BLaER1 treated with 17β-estradiol and CSF1 and Interleukin-3, amounts not matched to agents 10 nM and 100 nM (cell line): ENCODE results near the gene ENDOD1.

ENCODE experiments used
- H3K27ac ChIP-seq, 11 experiments: shearing (Covaris generic); formaldehyde crosslinking; 2 replicates each; pipeline ENCODE4 v1.8.1; 2022
- H3K27me3 ChIP-seq, 11 experiments: shearing (Covaris generic); formaldehyde crosslinking; 2 replicates each; pipeline ENCODE4 v1.8.1; 2022
- H3K36me3 ChIP-seq, 11 experiments: shearing (Covaris generic); formaldehyde crosslinking; 2 replicates each; pipeline ENCODE4 v1.8.1; 2022
- H3K4me1 ChIP-seq, 10 experiments: shearing (Covaris generic); formaldehyde crosslinking; 2 replicates each; pipeline ENCODE4 v1.8.1; 2022
- H3K4me2 ChIP-seq, 11 experiments: shearing (Covaris generic); formaldehyde crosslinking; 2 replicates each; pipeline ENCODE4 v1.8.1; 2022
- H3K4me3 ChIP-seq, 10 experiments: shearing (Covaris generic); formaldehyde crosslinking; 2 replicates each; pipeline ENCODE4 v1.8.1; 2022
- H3K9ac ChIP-seq, 11 experiments: shearing (Covaris generic); formaldehyde crosslinking; 2 replicates each; pipeline ENCODE4 v1.8.1; 2022
- H3K9me3 ChIP-seq, 11 experiments: shearing (Covaris generic); formaldehyde crosslinking; replicated peaks in 1 of 11; 2 replicates each; pipeline ENCODE4 v1.8.1; 2022
- H4K20me1 ChIP-seq, 11 experiments: shearing (Covaris generic); formaldehyde crosslinking; 2 replicates each; pipeline ENCODE4 v1.8.1; 2022
- Cebpa-rat ChIP-seq, 11 experiments: shearing (Covaris generic); IDR thresholded peaks; 2 replicates each; pipeline ENCODE4 v1.8.1; 2022

The ENDOD1 gene

GRCh38 chr11:95163106-95163505, 73.5 kb downstream of the ENDOD1 start:
- no peak for TF ChIP-seq Cebpa-rat (IDR thresholded peaks at IDR 0.05)

GRCh38 chr11:95165638-95166037, 76.0 kb downstream of the ENDOD1 start:
- TF ChIP-seq Cebpa-rat (IDR thresholded peaks at IDR 0.05): no peak

More at GRCh38 chr11:95163106-95163505, 73.5 kb downstream of the ENDOD1 start:
- Histone ChIP-seq H3K9me3 (no peaks in the 10 kb centered on the region; a peak in 1 of 22 replicates), H3K4me1 (no peaks in the 10 kb centered on the region), H3K4me3 (no peak overlapping the region), H3K36me3 (no peaks in the 10 kb centered on the region), H4K20me1 (no peaks in the 10 kb centered on the region), H3K27me3 (no peaks in the 10 kb centered on the region), H3K4me2 (no peak overlapping the region), H3K9ac (no peak overlapping the region), H3K27ac (no peak overlapping the region)

GRCh38 chr11:95166781-95167180, 77.1 kb downstream of the ENDOD1 start:
- H3K9me3 ChIP-seq: no peaks in the 10 kb centered on the region; a peak in 1 of 22 replicates
- no peak overlapping the region for H3K9ac ChIP-seq
- no peak overlapping the region for H3K4me2 ChIP-seq
- no peaks in the 10 kb centered on the region for H3K4me1 ChIP-seq
- peaks cover 0 to 4% (median 0%) of the 10 kb centered on the region in 11 experiments; a peak in 1 of 22 replicates for H3K36me3 ChIP-seq
- H3K27me3 ChIP-seq: no peaks in the 10 kb centered on the region
- H3K27ac ChIP-seq: no peak overlapping the region
- TF ChIP-seq Cebpa-rat (IDR thresholded peaks at IDR 0.05): no peak
- no peaks in the 10 kb centered on the region for H4K20me1 ChIP-seq
- H3K4me3 ChIP-seq: no peak overlapping the region

More at GRCh38 chr11:95165638-95166037, 76.0 kb downstream of the ENDOD1 start:
- Histone ChIP-seq H3K4me1 (no peaks in the 10 kb centered on the region), H3K4me2 (no peak overlapping the region), H3K9ac (no peak overlapping the region), H4K20me1 (no peaks in the 10 kb centered on the region), H3K4me3 (no peak overlapping the region), H3K27me3 (no peaks in the 10 kb centered on the region), H3K36me3 (peaks cover 0 to 4% (median 0%) of the 10 kb centered on the region in 11 experiments; a peak in 1 of 22 replicates), H3K9me3 (no peaks in the 10 kb centered on the region; a peak in 1 of 22 replicates), H3K27ac (no peak overlapping the region)

GRCh38 chr11:95170294-95170693, 80.6 kb downstream of the ENDOD1 start:
- Histone ChIP-seq H3K4me2 (no peak overlapping the region), H3K36me3 (peaks cover 0 to 21% (median 5%) of the 10 kb centered on the region in 11 experiments; a peak in 10 of 22 replicates), H3K27me3 (no peaks in the 10 kb centered on the region), H3K9me3 (no peaks in the 10 kb centered on the region), H3K4me1 (no peaks in the 10 kb centered on the region), H3K9ac (no peak overlapping the region), H3K4me3 (no peak overlapping the region), H3K27ac (no peak overlapping the region), H4K20me1 (no peaks in the 10 kb centered on the region)
- no peak for TF ChIP-seq Cebpa-rat (IDR thresholded peaks at IDR 0.05)

GRCh38 chr11:95175818-95176380, 86.3 kb downstream of the ENDOD1 start:
- no peak for TF ChIP-seq Cebpa-rat (IDR thresholded peaks at IDR 0.05)
- no peaks in the 10 kb centered on the region for H3K4me1 ChIP-seq
- H3K27ac ChIP-seq: no peak overlapping the region
- H3K36me3 ChIP-seq: peaks cover 0 to 28% (median 14%) of the 10 kb centered on the region in 11 experiments; a peak in 11 of 22 replicates
- no peak overlapping the region for H3K4me2 ChIP-seq
- H4K20me1 ChIP-seq: no peaks in the 10 kb centered on the region
- no peaks in the 10 kb centered on the region for H3K27me3 ChIP-seq
- H3K9ac ChIP-seq: no peak overlapping the region
- no peaks in the 10 kb centered on the region for H3K9me3 ChIP-seq
- no peak overlapping the region for H3K4me3 ChIP-seq
